SK-N-SH treated with all-trans-retinoic acid at 6 μM for 48 hours (cell line): ENCODE measurements around the gene RPS19.

ENCODE experiments used
- ARNTL ChIP-seq: fragments of 450-650 bp; formaldehyde crosslinking; IDR thresholded peaks from 2 replicates; pipeline ENCODE4 v1.5.0; 2020; ENCODE audit warnings: low read depth, mild to moderate bottlenecking, moderate library complexity, borderline replicate concordance
- PATZ1 ChIP-seq: fragments of 250-450 bp; sonication (Bioruptor Pico); IDR thresholded peaks from 2 replicates; pipeline ENCODE4 v1.8.0; 2020; ENCODE audit warnings: mild to moderate bottlenecking, moderate library complexity, borderline replicate concordance

- TF ChIP-seq PATZ1 (CRISPR knock-in tag): no peak
- TF ChIP-seq ARNTL (CRISPR knock-in tag): no peak
Measured at GRCh38 chr19:41912899-41913537, 53.0 kb downstream of the RPS19 start.
